AG09319 (cell line): ENCODE results near the gene MAMDC2.

Source experiments
- DNase-seq: peaks from one replicate; pipeline ENCODE4 v3.0.0-alpha.2; 2010; ENCODE audit warnings: low read depth; ENCODE audit errors: extremely low read depth
- TF ChIP-seq, protein P1 (sequence below): IDR thresholded peaks from 2 replicates; pipeline ENCODE4 v1.5.1; 2011; ENCODE audit warnings: low read depth, mild to moderate bottlenecking, inconsistent platforms, low read length, moderate library complexity

MAMDC2 gene

DNA sequence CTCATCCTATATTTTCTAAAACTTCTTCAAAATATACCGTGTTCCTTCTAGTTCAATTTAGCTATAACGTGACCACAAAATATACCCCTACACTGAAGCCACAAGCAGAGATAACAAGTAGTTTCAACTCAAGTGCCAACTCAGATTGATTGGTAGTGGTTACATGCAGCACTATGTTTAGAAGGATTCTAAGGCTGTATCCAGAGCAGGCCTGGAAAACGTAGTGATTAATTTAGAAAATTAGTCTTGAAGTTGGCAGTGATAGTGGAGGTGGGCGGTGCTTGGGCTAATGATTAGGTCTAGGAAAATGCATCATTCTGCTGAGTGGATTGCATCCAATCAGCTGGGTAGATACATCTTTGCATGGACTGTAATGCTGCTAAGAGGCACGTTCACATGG, 61.5 kb downstream of the MAMDC2 start:
- no peak for DNase-seq
- TF ChIP-seq, protein P1, sequence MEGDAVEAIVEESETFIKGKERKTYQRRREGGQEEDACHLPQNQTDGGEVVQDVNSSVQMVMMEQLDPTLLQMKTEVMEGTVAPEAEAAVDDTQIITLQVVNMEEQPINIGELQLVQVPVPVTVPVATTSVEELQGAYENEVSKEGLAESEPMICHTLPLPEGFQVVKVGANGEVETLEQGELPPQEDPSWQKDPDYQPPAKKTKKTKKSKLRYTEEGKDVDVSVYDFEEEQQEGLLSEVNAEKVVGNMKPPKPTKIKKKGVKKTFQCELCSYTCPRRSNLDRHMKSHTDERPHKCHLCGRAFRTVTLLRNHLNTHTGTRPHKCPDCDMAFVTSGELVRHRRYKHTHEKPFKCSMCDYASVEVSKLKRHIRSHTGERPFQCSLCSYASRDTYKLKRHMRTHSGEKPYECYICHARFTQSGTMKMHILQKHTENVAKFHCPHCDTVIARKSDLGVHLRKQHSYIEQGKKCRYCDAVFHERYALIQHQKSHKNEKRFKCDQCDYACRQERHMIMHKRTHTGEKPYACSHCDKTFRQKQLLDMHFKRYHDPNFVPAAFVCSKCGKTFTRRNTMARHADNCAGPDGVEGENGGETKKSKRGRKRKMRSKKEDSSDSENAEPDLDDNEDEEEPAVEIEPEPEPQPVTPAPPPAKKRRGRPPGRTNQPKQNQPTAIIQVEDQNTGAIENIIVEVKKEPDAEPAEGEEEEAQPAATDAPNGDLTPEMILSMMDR = no peak

DNA sequence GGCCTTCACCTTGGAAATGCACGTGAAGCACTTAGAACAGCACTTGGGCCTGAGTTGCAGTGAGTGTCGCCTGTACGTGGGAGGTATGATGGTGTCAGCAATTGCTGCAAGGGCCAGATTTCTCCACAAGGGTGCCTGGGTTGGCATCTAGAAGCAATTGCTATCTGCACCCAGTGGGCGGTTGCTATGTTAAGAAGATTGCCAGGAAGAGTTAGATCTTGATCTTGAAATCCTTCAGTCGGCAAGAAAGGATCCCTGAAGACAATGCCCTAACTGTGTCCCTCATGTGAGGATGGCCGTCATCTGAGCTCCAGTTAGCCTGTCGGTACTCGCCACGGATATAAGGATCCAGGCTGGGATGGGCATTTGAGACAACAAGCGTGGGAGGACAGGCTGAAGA, 62.9 kb downstream of the MAMDC2 start:
- TF ChIP-seq, protein P1 = no peak
- no peak for DNase-seq

DNA sequence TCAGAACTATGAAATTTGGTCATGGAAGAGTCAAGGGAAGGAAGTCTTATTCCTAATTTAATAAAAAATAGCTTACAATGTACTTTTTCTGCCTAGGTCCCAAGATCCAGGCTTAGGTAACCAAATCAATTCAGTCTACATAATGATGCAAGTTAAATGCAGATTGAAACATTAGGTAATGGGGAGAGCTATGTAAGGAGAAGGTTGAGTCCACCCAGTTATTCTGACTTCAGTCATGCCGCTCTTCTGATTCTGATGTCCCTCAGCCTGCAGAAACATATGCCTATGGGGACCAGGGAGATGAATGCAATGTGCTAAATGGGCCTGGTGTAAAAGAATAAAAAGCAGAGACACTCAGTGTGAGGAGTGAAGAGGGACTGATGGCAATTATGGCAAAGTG, 63.9 kb downstream of the MAMDC2 start:
- TF ChIP-seq, protein P1 = no peak
- DNase-seq = no peak

DNA sequence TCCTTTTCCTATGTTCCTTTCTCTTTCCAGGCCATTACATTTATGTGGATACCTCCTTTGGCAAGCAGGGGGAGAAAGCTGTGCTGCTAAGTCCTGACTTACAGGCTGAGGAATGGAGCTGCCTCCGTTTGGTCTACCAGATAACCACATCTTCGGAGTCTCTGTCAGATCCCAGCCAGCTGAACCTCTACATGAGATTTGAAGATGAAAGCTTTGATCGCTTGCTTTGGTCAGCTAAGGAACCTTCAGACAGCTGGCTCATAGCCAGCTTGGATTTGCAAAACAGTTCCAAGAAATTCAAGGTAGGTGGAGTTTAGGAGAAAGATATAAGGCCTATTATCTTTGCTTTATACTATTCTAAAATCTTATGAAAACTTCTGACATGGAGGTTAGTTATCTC, 64.5 kb downstream of the MAMDC2 start:
- DNase-seq = no peak
- TF ChIP-seq, protein P1 = no peak

DNA sequence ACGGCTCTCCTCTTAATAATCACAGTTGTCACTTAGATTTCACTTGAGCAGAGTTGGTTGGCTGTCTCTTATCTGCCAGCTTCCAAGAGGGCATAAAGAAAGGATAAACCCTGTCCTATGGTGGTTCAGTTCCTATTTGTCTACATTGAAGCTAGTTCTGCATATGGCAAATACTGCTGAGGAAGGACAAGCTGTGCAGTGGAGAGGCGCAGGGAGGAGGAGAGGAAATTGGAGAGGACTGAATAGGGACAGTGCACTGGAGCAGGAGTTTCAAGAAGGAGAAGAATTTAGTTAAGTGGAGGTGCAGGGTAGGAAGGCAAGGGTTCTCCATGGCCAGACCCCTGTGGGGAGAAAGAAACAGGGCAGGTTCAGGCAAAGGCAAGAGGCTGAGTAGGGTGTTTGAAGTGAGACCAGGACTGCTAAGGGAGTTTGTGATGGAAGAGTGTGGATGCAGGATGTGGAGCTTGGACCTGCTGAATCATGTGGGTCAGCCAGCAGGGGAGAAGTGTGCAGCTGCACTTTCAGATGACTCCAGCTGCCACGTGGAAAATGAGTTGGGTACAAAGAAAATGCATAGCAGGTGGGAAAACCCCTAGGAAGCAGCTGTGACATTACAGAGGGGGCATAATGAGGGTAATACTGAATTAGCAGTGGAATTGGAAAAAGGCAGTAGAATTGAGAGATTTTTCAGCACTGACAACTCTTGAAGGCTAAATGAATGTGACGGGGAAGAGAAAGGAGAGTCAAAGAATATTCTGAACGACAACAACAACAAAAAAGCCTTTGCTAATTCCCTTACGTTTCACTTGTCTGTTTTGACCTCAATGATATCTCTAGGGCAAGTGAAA, 66.8 kb downstream of the MAMDC2 start:
- no peak for DNase-seq
- TF ChIP-seq, protein P1 = no peak

DNA sequence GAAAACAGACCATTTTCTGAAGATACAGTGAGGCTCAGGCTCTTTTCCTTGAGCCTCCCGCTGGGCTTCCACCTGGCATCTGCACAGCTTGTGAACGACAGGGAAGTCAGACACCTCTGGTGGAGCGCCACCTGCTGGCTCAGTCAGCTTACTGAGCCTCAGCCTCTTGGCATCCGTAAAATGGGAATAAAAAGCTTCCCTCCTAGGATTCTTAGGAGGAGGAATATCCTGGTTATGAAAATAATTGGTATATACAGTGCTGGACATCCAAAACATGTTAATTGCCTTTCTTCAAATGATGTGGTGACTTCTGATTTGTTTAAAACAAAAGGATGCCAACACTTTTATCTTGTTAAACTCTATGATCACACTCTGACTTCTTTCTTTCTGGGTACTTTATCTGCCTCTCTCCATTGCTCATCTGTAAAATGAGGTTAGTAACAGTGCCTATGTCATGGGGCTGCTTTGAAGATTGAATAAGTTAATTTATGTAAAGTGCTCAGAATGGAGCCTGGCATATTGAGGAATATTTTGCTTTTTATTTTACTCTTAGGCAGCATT, 67.5 kb downstream of the MAMDC2 start:
- TF ChIP-seq, protein P1 = peak; percentile 91
- DNase-seq = no peak

DNA sequence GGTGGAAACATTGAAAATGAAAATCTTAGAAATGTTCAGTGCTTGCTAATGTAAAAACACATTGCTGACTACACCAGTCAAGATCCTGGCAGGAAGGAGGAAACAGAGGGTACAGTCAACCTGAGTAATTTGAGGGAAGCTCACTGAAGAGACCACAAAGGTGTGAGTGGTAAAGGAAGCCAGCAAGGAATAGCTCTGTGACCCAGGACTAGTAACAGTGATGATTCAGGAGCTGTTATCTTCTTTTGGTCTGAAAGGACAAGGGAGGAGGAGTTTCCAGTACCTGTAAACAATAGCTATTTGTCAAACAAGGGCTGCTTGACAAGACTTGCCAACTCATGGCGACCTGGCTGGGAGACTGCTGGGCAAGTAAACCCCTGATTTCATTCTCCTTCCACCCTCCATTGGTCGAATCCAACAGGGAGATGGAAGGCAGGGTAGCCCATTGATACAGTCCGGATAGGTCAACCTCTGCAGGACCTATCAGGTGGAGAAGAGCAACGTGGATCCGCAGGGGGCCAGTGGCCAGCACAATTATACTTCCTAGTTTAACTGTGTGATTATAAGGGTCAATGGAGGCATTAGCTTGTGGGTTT, 68.1 kb downstream of the MAMDC2 start:
- no peak for DNase-seq
- TF ChIP-seq, protein P1 = no peak
